Neuronal stem cell (in vitro differentiated cells): ENCODE results near the gene CLTB.

ENCODE experiments used
- DNase-seq: peaks from one replicate; pipeline ENCODE4 v3.0.0-alpha.2; 2013; ENCODE audit warnings: low spot score
- H2AFZ ChIP-seq: one replicate; pipeline ENCODE4 v1.6.1; 2013; ENCODE audit warnings: mild to moderate bottlenecking, low read length, inconsistent platforms
- H2AK5ac ChIP-seq: 2 replicates; pipeline ENCODE4 v1.6.1; 2013; ENCODE audit warnings: low read depth, mild to moderate bottlenecking, inconsistent platforms, low read length, moderate library complexity, mixed read lengths
- H2BK120ac ChIP-seq: 2 replicates; pipeline ENCODE4 v1.6.1; 2013; ENCODE audit warnings: low read depth, mild to moderate bottlenecking, inconsistent platforms, low read length, moderate library complexity, mixed read lengths
- H2BK12ac ChIP-seq: one replicate; pipeline ENCODE4 v1.6.1; 2013; ENCODE audit warnings: low read length, inconsistent platforms
- H2BK15ac ChIP-seq: 2 replicates; pipeline ENCODE4 v1.6.1; 2013; ENCODE audit warnings: mild to moderate bottlenecking, low read length, inconsistent platforms, mixed read lengths
- H2BK5ac ChIP-seq: one replicate; pipeline ENCODE4 v1.6.1; 2013; ENCODE audit warnings: inconsistent platforms, mild to moderate bottlenecking, low read length, moderate library complexity
- H3K14ac ChIP-seq: one replicate; pipeline ENCODE4 v1.6.1; 2013; ENCODE audit warnings: low read length, inconsistent platforms
- H3K18ac ChIP-seq: 2 replicates; pipeline ENCODE4 v1.6.1; 2013; ENCODE audit warnings: low read length, inconsistent platforms
- H3K23ac ChIP-seq: 2 replicates; pipeline ENCODE4 v1.6.1; 2013; ENCODE audit warnings: low read depth, mild to moderate bottlenecking, mixed read lengths, low read length, inconsistent platforms; ENCODE audit not compliant: poor library complexity
- H3K27ac ChIP-seq: replicated peaks from 3 replicates; pipeline ENCODE4 v1.5.1; 2013; ENCODE audit warnings: low read length, inconsistent platforms
- H3K27me3 ChIP-seq, 3 experiments: 2 replicates each; pipeline ENCODE4 v1.6.1; 2013; ENCODE audit warnings: low read length in 3 of 3, mild to moderate bottlenecking in 2 of 3, inconsistent platforms in 1 of 3, low read depth in 1 of 3, mixed read lengths in 1 of 3, moderate library complexity in 1 of 3; ENCODE audit not compliant: control insufficient read depth in 3 of 3, insufficient read depth in 3 of 3
- H3K36me3 ChIP-seq, 2 donors: replicated peaks in 1 of 2; 2 replicates each; pipeline ENCODE4 v1.6.1; 2013; ENCODE audit warnings: low read length in 2 of 2; ENCODE audit not compliant: control insufficient read depth in 2 of 2, insufficient read depth in 2 of 2
- H3K4ac ChIP-seq: 2 replicates; pipeline ENCODE4 v1.6.1; 2013; ENCODE audit warnings: inconsistent platforms, mild to moderate bottlenecking, low read length, moderate library complexity
- H3K4me1 ChIP-seq, 2 donors: 1 replicate in 1 of 2; 2 replicates in 1 of 2; pipeline ENCODE4 v1.6.1; 2013; ENCODE audit warnings: low read length in 2 of 2, low read depth in 1 of 2; ENCODE audit not compliant: control insufficient read depth in 2 of 2, insufficient read depth in 1 of 2
- H3K4me2 ChIP-seq: one replicate; pipeline ENCODE4 v1.6.1; 2013; ENCODE audit warnings: mild to moderate bottlenecking, low read length, inconsistent platforms; ENCODE audit not compliant: insufficient read depth, poor library complexity, severe bottlenecking
- H3K4me3 ChIP-seq, 2 donors: 2 replicates each; pipeline ENCODE4 v1.5.1; 2013; ENCODE audit warnings: low read length in 2 of 2, mild to moderate bottlenecking in 2 of 2, inconsistent platforms in 1 of 2, moderate library complexity in 1 of 2
- H3K79me1 ChIP-seq: one replicate; pipeline ENCODE4 v1.6.1; 2013; ENCODE audit warnings: low read depth, mild to moderate bottlenecking, inconsistent platforms, low read length, moderate library complexity
- H3K9ac ChIP-seq: one replicate; pipeline ENCODE4 v1.6.1; 2013; ENCODE audit warnings: mild to moderate bottlenecking, low read depth, low read length, inconsistent platforms; ENCODE audit not compliant: poor library complexity
- H3K9me3 ChIP-seq, 2 donors: replicated peaks in 1 of 2; 2 replicates each; pipeline versions ENCODE3 to v1.6.1; 2013; ENCODE audit warnings: low read length in 2 of 2, mild to moderate bottlenecking in 2 of 2, inconsistent platforms in 1 of 2, low read depth in 1 of 2, mixed read lengths in 1 of 2, moderate library complexity in 1 of 2; ENCODE audit not compliant: control insufficient read depth in 2 of 2, insufficient read depth in 1 of 2
- H4K8ac ChIP-seq: one replicate; pipeline ENCODE4 v1.6.1; 2013; ENCODE audit warnings: low read depth, mild to moderate bottlenecking, inconsistent platforms, low read length, moderate library complexity
- H4K91ac ChIP-seq: one replicate; pipeline ENCODE4 v1.6.1; 2013; ENCODE audit warnings: low read length, low read depth, mild to moderate bottlenecking, inconsistent platforms; ENCODE audit not compliant: poor library complexity
- WGBS, 2 donors: extraction: QIAGEN DNeasy Blood & Tissue Kit; methylation state at CpG; one replicate each; pipeline ENCODE4 v1.1.7; 2013; ENCODE audit warnings: missing lambda C conversion rate in 2 of 2, mixed read lengths in 1 of 2; ENCODE audit not compliant: insufficient read length in 2 of 2, insufficient replicate concordance in 1 of 2; ENCODE audit errors: extremely low coverage in 2 of 2; 5-methylcytosine and 5-hydroxymethylcytosine counted together

CLTB gene

DNA sequence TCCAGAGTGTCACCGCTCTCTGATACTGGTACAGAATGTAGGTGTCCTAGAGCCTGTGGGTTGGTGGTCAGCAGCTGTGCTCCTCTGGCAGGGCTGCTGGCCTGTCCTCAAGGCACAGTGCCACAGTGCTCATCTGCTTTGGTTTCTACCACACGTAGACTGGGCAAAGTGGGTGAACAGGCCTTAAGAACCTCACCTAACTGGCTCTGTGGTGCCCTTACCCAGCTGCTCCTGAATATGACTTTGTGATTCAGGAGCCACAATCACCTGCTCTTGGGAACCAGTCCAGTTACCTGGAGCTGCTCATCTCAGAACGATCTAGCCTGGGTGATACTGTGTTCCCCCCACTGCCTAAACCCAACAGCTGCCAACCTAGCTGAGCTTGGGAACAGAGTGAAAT, 34.4 kb downstream of the CLTB start:
- no peaks in the 10 kb centered on the region for H3K9me3 ChIP-seq
- H2AK5ac ChIP-seq = no peak overlapping the region
- H4K91ac ChIP-seq = no peak overlapping the region
- no peaks in the 10 kb centered on the region for H3K79me1 ChIP-seq
- H2AFZ ChIP-seq = no peak overlapping the region
- H3K4me1 ChIP-seq = peaks cover 0 to under 1% of the 10 kb centered on the region in 2 donors
- no peak overlapping the region for H2BK5ac ChIP-seq
- H3K4me3 ChIP-seq = no peak overlapping the region
- H2BK15ac ChIP-seq = no peak overlapping the region
- H4K8ac ChIP-seq = no peak overlapping the region
- no peak overlapping the region for H3K18ac ChIP-seq
- no peak overlapping the region for H2BK120ac ChIP-seq
- no CpG with 5 or more reads among the region's 3 CpGs for WGBS, 2 donors
- H3K36me3 ChIP-seq = peaks cover 19 to 73% of the 10 kb centered on the region in 2 donors
- no peak overlapping the region for H3K4me2 ChIP-seq
- H3K23ac ChIP-seq = no peak overlapping the region
- no peak for DNase-seq
- no peak overlapping the region for H3K4ac ChIP-seq
- no peak overlapping the region for H3K14ac ChIP-seq
- no peak overlapping the region for H3K27ac ChIP-seq
- no peak overlapping the region for H3K9ac ChIP-seq
- H2BK12ac ChIP-seq = no peak overlapping the region
- H3K27me3 ChIP-seq = no peaks in the 10 kb centered on the region

DNA sequence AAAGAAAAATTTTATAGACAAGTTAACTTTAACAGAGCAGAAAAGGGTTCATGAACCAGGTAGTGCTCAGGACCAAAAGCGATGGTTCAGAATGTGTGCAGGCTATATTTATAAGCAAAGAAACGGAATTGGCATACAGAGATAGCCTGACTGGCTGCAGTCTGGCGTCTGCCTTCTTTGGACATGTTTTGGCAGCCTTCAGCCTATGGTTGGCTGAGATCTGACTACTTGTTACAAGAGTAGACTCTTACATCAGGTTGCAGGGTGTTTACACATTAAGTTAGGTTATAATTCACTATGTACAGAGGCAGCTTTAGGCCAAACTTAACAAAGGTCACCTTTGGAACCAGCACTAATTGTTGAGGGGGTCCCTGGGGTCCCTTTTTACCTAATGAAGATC, 34.9 kb downstream of the CLTB start:
- H3K4ac ChIP-seq = no peak overlapping the region
- WGBS, 2 donors = no CpG with 5 or more reads among the region's 3 CpGs
- H2BK120ac ChIP-seq = no peak overlapping the region
- no peak overlapping the region for H3K9ac ChIP-seq
- no peak overlapping the region for H3K23ac ChIP-seq
- no peak overlapping the region for H3K27ac ChIP-seq
- no peak overlapping the region for H2AFZ ChIP-seq
- no peak overlapping the region for H3K4me3 ChIP-seq
- no peak overlapping the region for H2AK5ac ChIP-seq
- H2BK12ac ChIP-seq = no peak overlapping the region
- no peak overlapping the region for H4K91ac ChIP-seq
- H3K4me1 ChIP-seq = no peaks in the 10 kb centered on the region
- H3K36me3 ChIP-seq = peaks cover 17 to 67% of the 10 kb centered on the region in 2 donors
- no peak overlapping the region for H2BK15ac ChIP-seq
- no peak overlapping the region for H3K4me2 ChIP-seq
- no peak overlapping the region for H3K14ac ChIP-seq
- no peak overlapping the region for H3K18ac ChIP-seq
- H4K8ac ChIP-seq = no peak overlapping the region
- no peak overlapping the region for H2BK5ac ChIP-seq
- H3K79me1 ChIP-seq = no peaks in the 10 kb centered on the region
- H3K9me3 ChIP-seq = no peaks in the 10 kb centered on the region
- no peaks in the 10 kb centered on the region for H3K27me3 ChIP-seq
- DNase-seq = no peak

DNA sequence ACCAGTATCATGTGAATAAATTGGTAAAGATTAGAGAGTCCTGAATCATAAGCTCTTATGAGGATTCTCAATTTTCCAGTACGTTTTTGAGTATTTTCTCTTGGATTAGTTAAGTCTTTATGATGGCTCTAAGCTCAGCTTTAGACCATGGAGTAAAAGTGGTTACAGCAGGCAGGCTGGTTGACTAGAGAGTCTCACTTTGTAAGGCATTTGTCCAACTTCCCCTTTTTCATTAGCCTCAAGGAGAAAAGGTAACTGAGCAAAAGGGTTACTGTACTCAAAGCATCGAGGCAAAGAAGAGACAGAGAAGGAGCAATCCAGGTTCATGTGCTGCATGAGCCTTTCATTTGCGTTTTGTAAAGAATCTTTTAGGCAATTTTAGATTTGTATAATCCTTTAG, 36.5 kb downstream of the CLTB start:
- Histone ChIP-seq H2AFZ (no peak overlapping the region), H3K9me3 (no peaks in the 10 kb centered on the region), H3K4ac (no peak overlapping the region), H3K18ac (no peak overlapping the region), H3K4me2 (no peak overlapping the region), H3K79me1 (no peaks in the 10 kb centered on the region), H4K91ac (no peak overlapping the region), H4K8ac (no peak overlapping the region), H3K9ac (no peak overlapping the region), H2BK120ac (no peak overlapping the region), H3K4me1 (no peaks in the 10 kb centered on the region), H2BK12ac (no peak overlapping the region), H3K14ac (no peak overlapping the region), H2AK5ac (no peak overlapping the region), H3K4me3 (no peak overlapping the region), H2BK5ac (no peak overlapping the region), H3K36me3 (peaks cover 15 to 60% of the 10 kb centered on the region in 2 donors), H2BK15ac (no peak overlapping the region), H3K27ac (no peak overlapping the region), H3K23ac (no peak overlapping the region), H3K27me3 (no peaks in the 10 kb centered on the region)
- no peak for DNase-seq
- no CpG with 5 or more reads among the region's 3 CpGs for WGBS, 2 donors

DNA sequence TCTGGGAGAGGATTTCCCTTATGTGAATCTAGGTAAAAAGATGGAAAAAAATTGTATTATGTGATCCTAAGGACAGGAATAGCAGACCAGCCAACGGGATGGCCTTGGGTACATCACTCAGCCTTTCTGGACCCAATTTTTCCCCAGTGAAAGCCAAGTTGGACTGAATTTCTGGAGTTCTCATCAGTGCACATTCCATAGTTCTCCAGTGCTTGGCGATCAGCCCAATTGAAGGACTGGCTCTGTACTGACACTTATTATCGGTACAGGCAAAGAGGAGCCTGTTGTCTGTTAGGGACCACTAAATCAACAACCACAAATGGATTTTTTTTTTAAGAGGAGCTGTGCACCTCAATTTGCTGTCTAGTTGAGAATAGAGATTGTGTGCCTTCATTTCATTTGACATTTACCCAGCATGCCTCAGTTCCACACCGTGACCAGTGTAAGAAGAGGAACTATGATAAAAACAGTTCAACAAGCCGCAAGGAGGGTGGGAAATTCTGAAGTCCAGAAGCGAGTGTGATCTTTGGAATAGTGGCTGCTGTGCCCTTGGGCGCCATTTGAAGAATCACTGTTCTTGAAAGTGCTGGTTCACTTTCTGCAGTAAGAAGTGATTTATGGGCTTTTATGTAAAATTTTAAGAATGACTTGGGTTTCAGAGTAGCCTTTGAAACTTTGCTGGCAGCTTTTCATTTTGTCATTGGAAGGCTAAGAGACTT, 43.1 kb downstream of the CLTB start:
- H3K36me3 ChIP-seq = peaks cover 11 to 70% of the 10 kb centered on the region in 2 donors
- H2BK15ac ChIP-seq = no peak overlapping the region
- no peak overlapping the region for H3K18ac ChIP-seq
- H4K91ac ChIP-seq = no peak overlapping the region
- no peak for DNase-seq
- H3K27ac ChIP-seq = no peak overlapping the region
- WGBS, 2 donors = no CpG with 5 or more reads among the region's 7 CpGs
- H3K27me3 ChIP-seq = no peaks in the 10 kb centered on the region
- no peak overlapping the region for H3K14ac ChIP-seq
- H3K9me3 ChIP-seq = no peaks in the 10 kb centered on the region
- H3K79me1 ChIP-seq = no peaks in the 10 kb centered on the region
- no peak overlapping the region for H2BK12ac ChIP-seq
- H3K4me3 ChIP-seq = no peak overlapping the region
- H2BK5ac ChIP-seq = no peak overlapping the region
- H4K8ac ChIP-seq = no peak overlapping the region
- no peak overlapping the region for H3K23ac ChIP-seq
- H2AFZ ChIP-seq = no peak overlapping the region
- H3K4me1 ChIP-seq = no peaks in the 10 kb centered on the region
- H2AK5ac ChIP-seq = no peak overlapping the region
- no peak overlapping the region for H3K4ac ChIP-seq
- H3K9ac ChIP-seq = no peak overlapping the region
- no peak overlapping the region for H2BK120ac ChIP-seq
- no peak overlapping the region for H3K4me2 ChIP-seq
